GM18508 (cell line): ENCODE measurements around the gene FANCC.

Experiments used
- ATAC-seq: cut with Tn5 transposase; IDR thresholded peaks from one replicate; pipeline ENCODE4 v1.9.1; 2021; ENCODE audit warnings: moderate number of reproducible peaks; ENCODE audit not compliant: insufficient read depth, unreplicated experiment

The FANCC gene

DNA sequence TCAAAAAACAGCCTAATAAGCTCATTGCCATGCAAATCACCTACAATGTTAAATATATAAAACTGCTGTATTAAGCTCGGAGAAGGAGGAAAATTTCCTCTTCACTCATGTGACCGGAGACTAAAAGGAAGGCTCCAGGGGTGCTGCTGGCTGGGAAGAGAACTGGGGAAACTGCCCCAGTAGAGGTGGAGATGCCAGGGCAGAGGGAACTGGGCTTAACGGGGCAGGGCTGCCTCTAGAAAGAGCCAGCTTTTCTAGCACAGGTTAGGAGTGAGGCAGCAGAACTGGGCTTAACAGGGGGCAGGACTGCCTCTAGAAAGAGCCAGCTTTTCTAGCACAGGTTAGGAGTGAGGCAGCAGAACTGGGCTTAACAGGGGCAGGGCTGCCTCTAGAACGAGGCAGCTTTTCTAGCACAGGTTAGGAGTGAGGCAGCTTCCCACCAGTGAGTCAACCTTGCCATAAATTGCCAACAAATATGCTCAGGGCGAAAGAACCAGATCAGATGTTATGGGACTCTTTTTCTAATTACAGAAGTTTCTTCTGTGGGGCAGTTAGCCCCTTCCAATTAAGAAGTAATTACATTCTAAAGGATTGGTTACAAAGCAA, 115.3 kb downstream of the FANCC start:
- no peak for ATAC-seq

DNA sequence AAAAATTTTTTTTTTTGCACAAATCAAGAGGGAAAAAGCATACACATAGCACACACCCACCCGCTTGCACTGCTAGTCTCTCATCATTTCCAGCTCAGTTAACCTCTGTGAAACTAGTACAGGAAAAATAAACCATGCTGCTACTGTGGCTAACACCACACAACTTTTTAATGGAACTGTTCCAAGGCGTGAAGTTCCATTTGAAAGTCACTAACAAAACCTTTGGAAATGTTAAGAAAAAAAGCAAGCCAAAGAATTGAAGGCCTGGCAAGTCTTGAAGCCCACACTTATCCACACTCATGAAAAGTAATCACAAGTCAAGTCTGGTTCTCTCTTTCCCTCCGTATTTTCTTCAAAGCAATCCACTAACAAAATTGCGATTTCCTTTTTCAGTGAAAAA, 116.3 kb downstream of the FANCC start:
- no peak for ATAC-seq

DNA sequence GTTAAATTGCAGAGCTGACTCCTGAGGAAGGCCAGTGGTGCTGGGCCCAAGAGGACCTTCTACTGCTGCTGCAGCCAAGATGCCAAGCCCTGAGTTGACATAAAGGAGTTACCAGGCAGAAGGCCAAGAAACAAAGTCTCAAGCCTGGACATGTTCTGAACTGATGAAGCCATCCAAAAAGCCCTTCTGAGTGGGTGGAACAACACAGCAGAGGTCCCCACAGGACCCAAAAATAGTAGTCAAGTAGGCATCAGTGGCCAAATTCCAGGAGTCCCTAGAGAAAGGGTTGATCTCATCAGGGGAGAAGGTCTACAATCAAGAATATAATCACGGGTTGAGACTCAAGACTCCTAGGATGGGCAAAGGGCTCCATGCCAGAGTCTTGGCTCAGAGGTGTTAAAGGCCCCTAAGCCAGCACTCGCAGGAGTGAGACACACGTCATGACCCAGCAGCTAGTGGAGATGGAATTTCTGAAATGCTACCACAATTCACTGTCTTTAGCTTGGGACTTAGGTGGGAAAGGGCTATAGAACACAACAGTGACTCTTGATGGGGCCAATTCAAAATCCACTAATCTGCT, 119.7 kb downstream of the FANCC start:
- no peak for ATAC-seq

GRCh38 chr9:95193480-95193879, 124.0 kb downstream of the FANCC start:
- ATAC-seq: no peak

GRCh38 chr9:95193067-95193466, 124.4 kb downstream of the FANCC start:
- no peak for ATAC-seq

- ATAC-seq: no peak
These were observed 124.9 kb downstream of the FANCC start for GRCh38 chr9:95192631-95193030.

- ATAC-seq: no peak
These were observed 127.1 kb downstream of the FANCC start for GRCh38 chr9:95190413-95190812.

DNA sequence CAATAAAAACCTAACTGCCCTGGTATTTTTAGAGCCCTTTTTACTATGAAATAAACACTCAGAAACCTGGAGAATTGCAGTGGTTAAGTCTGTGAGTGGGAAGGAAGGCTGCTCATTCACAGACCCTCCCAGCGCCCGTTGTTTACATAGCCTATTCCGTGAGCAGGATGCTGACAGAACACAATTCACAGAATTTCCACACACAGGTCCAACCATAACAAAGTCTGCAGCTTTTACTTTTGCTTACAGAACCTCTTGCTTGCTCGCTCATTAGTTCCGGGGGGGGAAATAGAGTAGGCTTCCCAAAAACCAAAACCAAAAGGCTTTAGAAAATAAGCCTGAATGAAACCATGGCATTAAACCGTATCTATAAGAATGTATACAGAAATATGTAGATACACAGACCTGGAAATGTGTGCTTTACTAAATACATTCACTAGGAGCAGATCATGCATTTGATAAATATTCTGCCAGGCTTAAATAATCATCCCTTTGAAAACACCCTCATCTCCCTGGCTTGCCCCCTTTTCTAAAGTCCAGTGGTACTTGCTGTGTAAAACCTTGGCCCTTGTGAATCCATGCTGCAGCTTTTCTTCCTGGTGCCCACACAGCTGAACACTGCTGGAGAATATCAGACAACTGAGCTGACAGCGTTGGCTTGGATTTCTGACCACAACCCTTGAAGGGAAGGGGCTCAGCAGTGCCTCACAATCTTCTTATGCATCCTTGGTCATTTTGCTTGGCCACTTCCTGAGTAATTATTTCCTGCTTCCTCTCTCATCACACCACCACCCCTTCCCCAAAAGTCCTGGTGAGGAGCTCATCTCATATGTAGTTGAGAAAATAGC, 128.0 kb downstream of the FANCC start:
- ATAC-seq: no peak

DNA sequence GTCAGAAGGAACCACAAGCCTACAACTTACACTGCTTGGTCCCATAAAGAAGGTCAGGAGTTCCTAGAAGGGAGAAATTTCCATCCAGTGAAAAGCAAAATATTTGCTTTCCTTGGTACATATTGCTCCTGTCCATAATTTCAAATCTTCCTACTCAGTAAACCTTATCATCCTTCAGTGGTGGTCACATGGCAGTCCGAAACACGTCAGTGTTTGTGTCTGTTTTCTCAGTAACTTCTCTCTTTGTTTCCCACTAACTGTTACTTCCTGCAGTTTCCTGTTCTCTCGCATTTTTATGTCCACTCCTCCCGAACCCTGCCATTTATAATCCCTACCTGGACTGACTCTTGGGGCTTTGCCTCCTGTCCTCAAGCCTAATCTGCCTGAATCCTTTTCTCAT, 129.1 kb downstream of the FANCC start:
- no peak for ATAC-seq

DNA sequence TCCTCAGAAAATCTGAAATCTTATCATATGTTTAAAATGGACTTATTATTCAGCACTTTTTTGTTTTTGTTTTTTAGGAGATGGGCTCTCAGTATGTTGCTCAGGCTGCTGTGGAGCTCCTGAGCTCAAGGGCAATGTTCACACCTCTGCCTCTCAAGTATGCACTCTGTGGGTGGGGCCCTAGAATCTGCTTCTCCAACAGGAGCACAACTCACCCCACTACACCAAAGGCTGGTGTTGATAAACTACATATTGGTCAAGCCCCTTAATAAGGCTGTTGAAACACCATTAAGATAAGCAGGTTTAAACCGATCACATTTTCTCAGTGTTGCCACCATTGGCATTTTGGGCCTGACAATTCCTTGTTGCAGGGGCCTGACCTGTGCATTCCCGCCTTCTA, 131.6 kb downstream of the FANCC start:
- no peak for ATAC-seq

DNA sequence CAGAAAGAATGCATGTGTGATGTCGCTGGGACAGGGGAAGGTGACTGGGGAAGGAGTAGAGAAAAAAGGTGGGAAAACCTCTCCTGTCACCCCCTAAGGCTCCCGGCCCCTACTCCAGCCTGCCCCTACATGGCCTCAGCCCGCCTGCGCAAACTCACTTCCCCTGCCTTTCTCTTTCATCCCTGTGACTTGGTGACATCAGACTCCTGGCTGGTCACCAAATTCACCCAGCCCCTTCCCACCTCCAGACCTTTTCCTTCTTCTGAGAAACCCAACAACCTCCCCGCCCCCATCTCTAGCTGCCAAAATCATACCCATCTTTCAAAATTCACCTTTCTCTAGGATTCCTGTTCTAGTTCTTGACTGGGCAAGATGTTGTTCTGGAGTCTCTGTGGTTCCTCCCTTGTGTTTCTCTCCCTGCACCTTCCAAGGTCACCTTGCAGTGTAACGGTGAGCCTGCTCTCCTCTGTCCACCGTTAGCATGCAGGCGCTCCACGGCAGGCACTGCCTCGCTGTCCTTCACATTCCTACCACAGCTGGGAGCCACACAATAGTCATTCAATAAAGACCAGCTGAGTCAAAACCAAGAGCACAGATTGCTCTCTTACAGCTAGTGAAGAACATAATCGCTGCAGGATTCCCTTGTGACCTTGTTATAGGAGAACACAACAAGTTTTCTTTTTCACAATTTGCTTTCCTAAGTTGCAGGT, 134.5 kb downstream of the FANCC start:
- ATAC-seq: no peak

GRCh38 chr9:95181835-95182234, 135.7 kb downstream of the FANCC start:
- no peak for ATAC-seq

- ATAC-seq: no peak
These were observed 136.2 kb downstream of the FANCC start for GRCh38 chr9:95181226-95181818.

GRCh38 chr9:95177617-95178016, 139.9 kb downstream of the FANCC start:
- ATAC-seq: no peak

- ATAC-seq: no peak
These were observed 140.7 kb downstream of the FANCC start for GRCh38 chr9:95176755-95177319.

GRCh38 chr9:95175523-95175922, 142.0 kb downstream of the FANCC start:
- no peak for ATAC-seq

- ATAC-seq: no peak
These were observed 143.5 kb downstream of the FANCC start for GRCh38 chr9:95174038-95174437.

DNA sequence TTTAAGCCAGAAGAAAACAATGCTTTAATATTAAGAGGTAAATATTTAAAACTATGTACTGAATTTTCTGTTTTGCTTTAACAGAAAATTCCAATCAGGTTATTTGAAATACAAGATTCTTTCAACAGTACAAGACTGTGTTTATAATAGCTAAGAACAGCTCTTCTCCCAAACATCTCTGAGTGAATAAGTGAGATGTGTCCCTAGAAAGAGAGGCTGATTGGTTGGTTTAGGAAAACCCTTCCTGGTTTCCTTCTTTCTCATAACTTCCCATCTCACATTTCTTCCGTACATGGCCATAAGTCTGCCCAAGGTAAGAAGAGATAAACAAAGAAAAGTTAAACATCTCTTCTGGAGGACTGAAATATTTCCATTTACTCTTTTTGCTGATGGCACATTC, 145.9 kb downstream of the FANCC start:
- no peak for ATAC-seq

GRCh38 chr9:95171001-95171400, 146.5 kb downstream of the FANCC start:
- ATAC-seq: no peak

DNA sequence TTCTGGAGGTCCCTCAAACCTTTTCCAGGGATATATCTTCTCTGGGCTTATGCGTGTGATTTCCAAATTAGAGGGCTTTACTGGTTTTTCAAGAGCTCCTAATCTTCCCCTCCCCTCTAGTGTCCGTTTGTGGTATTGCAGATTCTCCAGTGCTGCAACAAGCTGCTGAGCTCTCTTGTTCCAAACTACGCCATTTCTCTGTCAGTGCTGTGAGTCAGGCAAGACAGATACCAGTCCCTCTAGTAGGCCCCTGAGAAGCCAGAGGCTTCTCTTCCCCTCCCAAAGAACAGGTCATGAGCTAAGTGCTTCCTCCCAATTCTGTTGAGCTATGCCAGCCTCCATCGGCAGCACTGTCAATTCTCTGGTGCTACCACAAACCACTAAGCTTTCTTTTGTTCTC, 149.5 kb downstream of the FANCC start:
- no peak for ATAC-seq
